ENCODE data around the gene BANP. TPM values are rescaled to one million over a fixed set of nuclear protein-coding genes. Genes with fewer than 3 reads are reported as not detected.

BANP gene
- total and polyA plus RNA-seq, 2 of the 8 experiments (the other 6 are each of a cell fraction or from before 2014, with no cell fraction given) = 25.8 to 39.8 TPM

GRCh38 chr16:88050952-88051660 is 99.9 kb downstream of the BANP start (continued):
- no peak for TF ChIP-seq CTCF (IDR thresholded peaks at IDR 0.05; ENCODE audit: control extremely low read depth in 1 of 3, insufficient read depth in 1 of 3, low read depth in 1 of 3, low read length in 3 of 3)
